ENCODE results near the gene BLTP3A.
A peak's percentile ranks its signal among the peaks of the same experiment; 100 is the strongest.
"Not testable (repeated sequence)": the region's sequence is repeated elsewhere in the genome, so short reads cannot be mapped to it uniquely, and the experiment has no call there.

BLTP3A gene, protein sequence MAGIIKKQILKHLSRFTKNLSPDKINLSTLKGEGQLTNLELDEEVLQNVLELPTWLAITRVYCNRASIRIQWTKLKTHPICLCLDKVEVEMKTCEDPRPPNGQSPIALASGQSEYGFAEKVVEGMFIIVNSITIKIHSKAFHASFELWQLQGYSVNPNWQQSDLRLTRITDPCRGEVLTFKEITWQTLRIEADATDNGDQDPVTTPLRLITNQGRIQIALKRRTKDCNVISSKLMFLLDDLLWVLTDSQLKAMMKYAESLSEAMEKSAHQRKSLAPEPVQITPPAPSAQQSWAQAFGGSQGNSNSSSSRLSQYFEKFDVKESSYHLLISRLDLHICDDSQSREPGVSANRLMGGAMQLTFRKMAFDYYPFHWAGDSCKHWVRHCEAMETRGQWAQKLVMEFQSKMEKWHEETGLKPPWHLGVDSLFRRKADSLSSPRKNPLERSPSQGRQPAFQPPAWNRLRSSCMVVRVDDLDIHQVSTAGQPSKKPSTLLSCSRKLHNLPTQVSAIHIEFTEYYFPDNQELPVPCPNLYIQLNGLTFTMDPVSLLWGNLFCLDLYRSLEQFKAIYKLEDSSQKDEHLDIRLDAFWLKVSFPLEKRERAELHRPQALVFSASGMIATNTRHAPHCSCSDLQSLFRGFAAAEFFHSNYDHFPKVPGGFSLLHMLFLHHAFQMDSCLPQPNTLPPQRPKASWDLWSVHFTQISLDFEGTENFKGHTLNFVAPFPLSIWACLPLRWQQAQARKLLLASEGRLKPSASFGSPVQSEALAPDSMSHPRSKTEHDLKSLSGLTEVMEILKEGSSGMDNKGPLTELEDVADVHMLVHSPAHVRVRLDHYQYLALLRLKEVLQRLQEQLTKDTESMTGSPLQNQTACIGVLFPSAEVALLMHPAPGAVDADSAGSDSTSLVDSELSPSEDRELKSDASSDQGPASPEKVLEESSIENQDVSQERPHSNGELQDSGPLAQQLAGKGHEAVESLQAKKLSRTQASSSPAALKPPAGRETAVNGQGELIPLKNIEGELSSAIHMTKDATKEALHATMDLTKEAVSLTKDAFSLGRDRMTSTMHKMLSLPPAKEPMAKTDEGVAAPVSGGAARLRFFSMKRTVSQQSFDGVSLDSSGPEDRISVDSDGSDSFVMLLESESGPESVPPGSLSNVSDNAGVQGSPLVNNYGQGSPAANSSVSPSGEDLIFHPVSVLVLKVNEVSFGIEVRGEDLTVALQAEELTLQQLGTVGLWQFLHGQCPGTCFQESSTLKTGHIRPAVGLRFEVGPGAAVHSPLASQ (N-terminal part only)

GRCh38 chr6:34791701-34792604, at the start of gene BLTP3A:
Gene BLTP3A (plus strand): TSS chr6:34792083. CDS start chr6:34792251, 168 bp downstream.
- DNase-seq (ENCODE audit: low spot score) = peak; percentile 89

DNA sequence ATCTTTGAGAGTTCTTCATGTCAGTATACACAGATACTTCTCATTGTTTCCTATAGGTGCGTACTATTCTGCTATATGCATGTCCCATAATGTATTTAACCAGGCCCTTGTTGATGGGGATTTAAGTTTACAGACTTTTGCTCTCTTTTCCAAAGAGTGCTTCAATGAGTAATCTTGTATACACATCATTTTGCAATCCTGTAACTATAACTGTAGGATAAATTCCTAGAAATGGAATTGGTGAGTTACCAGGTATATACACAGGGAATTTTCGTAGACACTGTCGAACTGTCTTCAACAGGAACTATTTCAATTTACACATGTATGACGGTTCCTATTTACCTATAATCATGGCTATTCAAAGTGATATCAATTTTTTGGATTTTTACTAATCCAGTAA, 49.8 kb upstream of the BLTP3A start:
- DNase-seq (ENCODE audit: low spot score) = no peak

GRCh38 chr6:34743625-34744293, 48.1 kb upstream of the BLTP3A start:
- no peak for DNase-seq (ENCODE audit: low spot score)

DNA sequence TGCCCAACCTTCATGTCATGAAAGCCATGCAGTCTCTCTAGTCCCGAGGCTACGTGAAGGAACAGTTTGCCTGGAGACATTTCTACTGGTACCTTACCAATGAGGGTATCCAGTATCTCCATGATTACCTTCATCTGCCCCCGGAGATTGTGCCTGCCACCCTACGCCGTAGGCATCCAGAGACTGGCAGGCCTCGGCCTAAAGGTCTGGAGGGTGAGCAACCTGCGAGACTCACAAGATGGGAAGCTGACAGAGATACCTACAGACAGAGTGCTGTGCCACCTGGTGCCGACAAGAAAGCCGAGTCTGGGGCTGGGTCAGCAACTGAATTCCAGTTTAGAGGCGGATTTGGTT, 47.6 kb upstream of the BLTP3A start:
- DNase-seq (ENCODE audit: low spot score) = not testable (repeated sequence)

DNA sequence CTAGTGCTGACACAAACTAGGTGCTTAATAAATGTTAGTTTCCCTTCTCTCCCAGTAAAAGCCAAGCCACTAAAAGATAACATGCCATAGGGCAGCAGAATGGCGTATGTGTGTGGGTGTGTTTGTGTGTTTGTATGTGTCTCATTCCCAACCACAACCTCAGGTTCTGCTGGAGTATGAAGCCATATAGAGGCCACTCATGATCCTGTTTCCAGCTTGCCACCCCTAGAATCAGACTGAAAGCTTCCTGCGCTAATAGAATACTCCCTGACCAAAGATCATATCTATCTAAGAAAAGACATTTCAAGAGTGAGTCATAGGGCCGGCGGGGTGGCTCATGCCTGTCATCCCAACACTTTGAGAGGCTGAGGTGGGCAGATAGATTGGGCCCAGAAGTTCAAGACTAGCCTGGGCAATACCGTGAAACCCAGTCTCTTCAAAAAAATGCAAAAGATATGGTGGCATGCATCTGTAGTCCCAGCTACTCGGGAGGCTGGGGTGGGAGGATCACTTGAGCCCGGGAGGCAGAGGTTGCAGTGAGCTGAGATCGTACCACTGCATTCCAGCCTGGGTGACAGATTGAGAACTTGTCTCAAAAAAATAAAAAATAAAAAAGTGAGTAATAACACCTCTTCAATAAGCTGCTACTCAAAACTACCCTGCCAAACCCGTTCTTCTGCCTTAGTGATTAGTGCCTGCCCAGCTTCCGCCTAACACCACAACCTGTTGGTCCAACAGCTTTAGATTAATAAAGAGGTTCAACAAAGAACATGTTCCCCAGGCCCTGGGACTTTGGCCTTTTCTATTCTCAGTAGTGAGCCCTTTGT, 46.4 kb upstream of the BLTP3A start:
- DNase-seq (ENCODE audit: low spot score) = no peak

- DNase-seq (ENCODE audit: low spot score) = no peak
These were observed 45.6 kb upstream of the BLTP3A start for GRCh38 chr6:34746104-34746846.

- DNase-seq (ENCODE audit: low spot score) = no peak
These were observed 43.1 kb upstream of the BLTP3A start for GRCh38 chr6:34748757-34749156.

DNA sequence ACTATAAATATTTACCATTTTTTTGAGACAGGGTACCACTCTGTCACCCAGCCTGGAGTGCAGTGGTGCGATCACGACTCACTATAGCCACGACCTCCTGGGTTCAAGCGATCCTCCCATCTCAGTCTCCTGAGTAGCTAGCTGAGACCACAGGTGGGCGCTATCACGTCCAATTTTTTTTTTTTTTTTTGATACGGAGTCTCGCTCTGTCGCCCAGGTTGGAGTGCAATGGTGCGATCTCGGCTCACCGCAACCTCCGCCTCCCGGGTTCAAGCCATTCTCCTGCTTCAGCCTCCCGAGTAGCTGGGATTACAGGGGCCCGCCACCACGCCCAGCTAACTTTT, 35.4 kb upstream of the BLTP3A start:
- not testable (repeated sequence) for DNase-seq (ENCODE audit: low spot score)

- DNase-seq (ENCODE audit: low spot score) = no peak
These were observed 34.1 kb upstream of the BLTP3A start for GRCh38 chr6:34757687-34758274.

DNA sequence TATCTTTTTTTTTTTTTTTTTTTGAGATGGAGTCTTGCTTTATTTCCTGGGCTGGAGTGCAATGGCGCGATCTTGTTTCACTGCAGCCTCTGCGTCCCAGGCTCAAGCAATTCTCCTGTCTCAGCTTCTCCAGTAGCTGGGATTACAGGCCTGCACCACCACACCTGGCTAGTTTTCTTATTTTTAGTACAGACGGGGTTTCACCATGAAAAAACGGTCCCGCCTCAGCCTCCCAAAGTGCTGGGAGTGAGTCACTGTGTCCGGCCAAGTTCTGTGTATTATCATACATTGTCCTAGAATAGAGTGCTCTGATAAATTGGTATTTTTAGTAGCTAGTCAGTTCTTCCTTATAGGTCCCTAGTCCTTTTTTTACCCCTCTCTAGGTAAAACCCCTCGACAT, 31.8 kb upstream of the BLTP3A start:
- DNase-seq (ENCODE audit: low spot score) = no peak

- DNase-seq (ENCODE audit: low spot score) = not testable (repeated sequence)
These were observed 30.2 kb upstream of the BLTP3A start for GRCh38 chr6:34761681-34762080.

DNA sequence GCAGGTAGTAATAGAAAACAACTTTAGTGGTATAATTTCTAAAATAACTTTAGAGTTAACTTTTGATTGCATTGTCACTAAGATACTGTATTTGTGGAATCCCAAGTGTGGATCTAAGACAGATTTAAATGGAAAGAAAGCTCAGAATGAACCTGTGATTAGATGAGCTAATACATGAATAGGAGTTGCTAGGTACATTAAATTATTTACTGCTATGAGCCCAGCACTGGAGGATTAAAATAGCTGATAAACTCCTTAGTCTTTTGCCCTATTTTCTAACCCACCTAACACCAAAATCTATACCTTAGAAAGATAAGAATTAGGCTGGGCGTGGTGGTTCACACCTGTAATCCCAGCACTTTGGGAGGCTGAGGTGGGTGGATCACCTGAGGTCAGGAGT, 23.7 kb upstream of the BLTP3A start:
- no peak for DNase-seq (ENCODE audit: low spot score)

- no peak for DNase-seq (ENCODE audit: low spot score)
These were observed 20.2 kb upstream of the BLTP3A start for GRCh38 chr6:34771727-34772126.

DNA sequence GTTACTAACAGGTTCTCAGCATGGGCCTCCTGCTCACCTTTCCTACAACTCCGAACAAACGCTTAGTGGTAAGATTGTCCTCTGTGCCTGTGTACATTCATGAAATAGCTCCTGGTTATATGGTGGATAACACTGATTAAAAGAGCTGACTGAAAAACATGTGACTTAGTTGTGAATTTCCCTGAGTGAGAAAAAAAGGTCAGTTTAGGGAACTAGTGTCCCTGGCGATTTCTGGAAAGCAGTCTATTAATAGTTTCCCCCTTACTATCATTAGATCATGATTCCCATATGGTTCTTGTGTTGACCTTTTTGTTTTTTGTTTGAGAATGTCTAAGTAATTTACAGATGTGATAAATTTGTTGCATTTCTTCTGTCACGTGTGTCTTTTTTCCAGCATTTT, 18.9 kb upstream of the BLTP3A start:
- DNase-seq (ENCODE audit: low spot score) = no peak

DNA sequence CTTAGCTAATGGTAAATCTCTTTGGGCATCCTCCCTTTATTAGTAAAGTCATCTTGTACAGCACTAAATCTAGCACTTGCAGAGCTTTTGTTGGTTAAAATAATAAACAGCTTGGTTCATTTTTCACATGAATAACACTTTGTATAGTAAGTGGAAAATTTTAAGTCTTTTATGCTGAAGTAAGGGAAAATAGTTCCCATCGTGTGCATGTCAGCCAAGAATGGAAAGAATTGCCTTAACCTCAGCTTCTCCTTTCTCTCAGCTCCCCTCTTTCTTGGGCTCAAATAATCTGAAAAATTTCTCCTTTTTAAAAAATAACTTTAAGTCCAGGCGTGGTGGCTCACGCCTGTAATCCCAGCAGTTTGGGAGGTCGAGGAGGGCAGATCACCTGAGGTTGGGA, 18.0 kb upstream of the BLTP3A start:
- DNase-seq (ENCODE audit: low spot score) = no peak

GRCh38 chr6:34774967-34775366, 16.9 kb upstream of the BLTP3A start:
- DNase-seq (ENCODE audit: low spot score) = no peak

GRCh38 chr6:34785375-34785774, 6.5 kb upstream of the BLTP3A start:
- DNase-seq (ENCODE audit: low spot score) = not testable (repeated sequence)

GRCh38 chr6:34787152-34787551, 4.7 kb upstream of the BLTP3A start:
- not testable (repeated sequence) for DNase-seq (ENCODE audit: low spot score)

DNA sequence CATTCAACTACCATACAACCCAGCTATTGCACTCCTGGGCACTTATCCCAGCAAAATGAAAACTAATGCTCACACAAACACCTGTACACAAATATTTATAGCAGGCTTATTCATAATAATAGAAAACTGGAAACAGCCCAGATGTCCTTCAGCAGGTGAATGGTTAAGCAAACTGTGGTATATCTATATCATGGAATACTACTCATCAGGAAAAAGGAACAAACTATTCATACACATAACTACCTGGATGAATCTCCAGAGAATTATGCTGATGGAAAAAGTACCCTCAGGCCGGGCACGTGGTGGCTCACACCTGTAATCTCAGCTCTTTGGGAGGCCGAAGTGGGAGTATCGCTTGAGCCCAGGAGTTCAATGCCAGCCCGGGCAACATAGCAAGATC, 3.8 kb upstream of the BLTP3A start:
- no peak for DNase-seq (ENCODE audit: low spot score)

Measured in left forelimb (tissue), 1 donor.